Activated gamma-delta T cell (primary cell): ENCODE results near the gene PXK.
"Not testable (repeated sequence)": the region's sequence is repeated elsewhere in the genome, so short reads cannot be mapped to it uniquely, and the experiment has no call there.

Experiments used
- DNase-seq: peaks from one replicate; lab custom pipeline; 2025; lab: John Stamatoyannopoulos, UW
- total RNA-seq, 2 donors: gene quantifications; one replicate each; lab custom pipeline; 2026; lab: John Stamatoyannopoulos, UW

The PXK gene
- 56.2 to 57.6 reads per million in 2 donors for total RNA-seq

DNA sequence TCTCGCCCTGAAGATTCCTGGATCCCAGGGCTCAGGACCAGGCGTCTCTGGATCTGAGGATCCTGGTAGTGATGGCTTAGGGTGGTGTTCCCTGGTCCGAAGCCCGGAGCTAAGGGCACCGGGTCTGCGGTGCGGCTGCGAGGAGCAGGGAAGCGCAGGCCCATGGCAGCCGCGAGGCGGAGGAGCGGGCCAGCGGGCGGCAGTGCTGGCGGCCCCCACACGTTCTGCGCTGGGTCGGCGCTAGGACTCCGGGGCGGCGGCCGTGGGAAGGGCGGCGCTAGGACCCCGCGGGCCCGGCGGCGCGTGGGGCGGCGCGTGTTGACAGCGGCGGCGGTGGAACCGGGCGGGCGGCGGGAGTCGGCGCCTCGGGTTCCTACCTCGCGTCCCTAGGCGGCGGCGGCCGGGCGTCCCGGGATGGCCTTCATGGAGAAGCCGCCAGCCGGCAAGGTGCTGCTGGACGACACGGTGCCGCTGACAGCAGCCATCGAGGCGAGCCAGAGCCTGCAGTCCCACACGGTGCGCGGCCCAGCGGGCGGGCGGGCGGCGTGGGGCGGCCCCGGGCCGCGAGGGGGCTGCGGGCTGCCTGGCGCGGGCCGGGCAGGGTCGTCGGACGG is at the start of gene PXK:
PXK (plus strand) TSS at position 318 of the 614 bp plus-strand sequence; CDS start at position 415, 97 bp downstream.
- DNase-seq: peak; percentile 72

DNA sequence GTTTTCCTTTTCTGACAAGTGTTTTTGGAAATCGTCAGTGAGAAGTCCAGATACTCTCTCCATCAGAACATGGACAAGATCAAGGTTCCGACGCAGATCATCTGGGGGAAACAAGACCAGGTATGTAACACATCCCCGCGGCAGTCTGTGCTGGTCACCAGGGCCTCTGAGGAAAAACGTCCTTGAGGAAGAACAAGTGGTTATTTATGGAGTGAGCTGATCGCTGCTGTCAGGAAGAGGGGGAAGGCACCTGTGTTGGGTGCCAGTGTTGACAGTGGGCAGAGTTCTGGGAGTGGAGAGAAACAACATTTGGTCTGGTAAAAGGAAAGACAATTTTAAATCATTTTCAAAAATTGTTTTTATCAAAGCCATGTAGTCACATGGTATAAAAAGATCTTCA is 47.4 kb upstream of the PXK start:
- no peak for DNase-seq

DNA sequence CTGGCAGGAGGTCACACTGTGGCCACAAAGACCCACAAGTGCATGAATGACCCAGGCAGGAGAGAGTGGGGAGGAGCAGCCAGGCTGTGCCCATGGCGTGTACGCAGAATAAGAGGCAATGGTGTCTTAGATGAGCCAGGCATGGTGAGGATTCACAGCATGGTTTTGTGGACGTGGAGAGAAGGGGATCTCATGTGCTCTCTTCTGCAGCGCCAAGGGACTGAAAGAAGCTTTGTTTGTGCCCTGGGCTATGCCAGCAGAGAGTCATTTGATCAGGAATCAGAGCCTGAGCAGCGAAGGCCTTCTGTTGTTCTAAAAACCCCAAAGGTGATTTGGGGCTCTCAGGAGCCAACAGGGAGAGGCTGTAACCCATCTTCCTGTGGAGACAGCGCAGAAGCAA is 45.3 kb upstream of the PXK start:
- DNase-seq: no peak

DNA sequence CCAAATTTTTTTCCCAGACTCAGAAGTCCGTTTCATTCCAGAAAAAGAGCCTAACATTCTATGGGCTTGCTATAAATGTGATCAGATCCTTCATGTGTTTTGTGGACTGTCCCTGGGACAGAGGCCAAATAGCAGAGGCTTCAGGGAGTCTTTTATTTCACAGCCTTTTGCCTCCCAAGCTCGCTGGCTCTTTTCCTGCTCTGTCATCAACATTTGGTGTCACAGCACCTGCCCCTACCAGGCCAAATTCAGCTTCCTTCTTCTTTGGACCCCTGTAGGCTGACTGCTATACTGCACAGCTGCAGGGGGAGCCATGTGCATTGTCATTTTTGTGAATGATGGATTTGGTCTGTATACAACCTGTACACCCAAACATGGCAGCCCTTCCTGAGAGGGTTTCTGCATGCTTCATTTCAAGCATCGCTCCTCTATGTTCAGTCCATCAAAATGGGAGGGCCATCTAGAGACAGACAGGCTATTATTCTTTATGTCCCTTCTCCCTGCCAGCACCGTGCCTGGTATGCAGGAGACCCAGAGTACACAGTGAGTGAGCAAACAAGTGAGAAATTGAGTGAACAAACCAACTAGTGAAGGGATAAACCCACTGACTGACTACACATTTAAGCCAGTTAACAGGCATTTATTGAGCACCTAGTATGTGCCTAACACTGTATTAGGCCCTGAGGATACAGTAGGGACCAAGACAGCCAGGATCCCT is 44.5 kb upstream of the PXK start:
- no peak for DNase-seq

DNA sequence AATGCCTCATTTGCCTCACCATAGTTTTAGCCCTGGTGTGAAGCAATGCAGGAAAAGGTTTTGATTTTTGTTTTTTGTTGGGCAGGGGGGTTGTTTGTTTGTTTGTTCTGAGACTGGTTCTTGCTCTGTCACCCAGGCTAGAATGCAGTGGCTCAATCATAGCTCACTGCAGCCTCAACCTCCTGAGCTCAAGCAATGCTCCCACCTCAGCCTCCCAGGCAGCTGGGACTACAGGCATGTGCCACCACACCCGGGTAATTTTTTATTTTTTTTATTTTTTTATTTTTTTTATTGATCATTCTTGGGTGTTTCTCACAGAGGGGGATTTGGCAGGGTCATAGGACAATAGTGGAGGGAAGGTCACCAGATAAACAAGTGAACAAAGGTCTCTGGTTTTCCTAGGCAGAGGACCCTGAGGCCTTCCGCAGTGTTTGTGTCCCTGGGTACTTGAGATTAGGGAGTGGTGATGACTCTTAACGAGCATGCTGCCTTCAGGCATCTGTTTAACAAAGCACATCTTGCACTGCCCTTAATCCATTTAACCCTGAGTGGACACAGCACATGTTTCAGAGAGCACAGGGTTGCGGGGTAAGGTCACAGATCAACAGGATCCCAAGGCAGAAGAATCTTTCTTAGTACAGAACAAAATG is 43.6 kb upstream of the PXK start:
- DNase-seq: not testable (repeated sequence)

DNA sequence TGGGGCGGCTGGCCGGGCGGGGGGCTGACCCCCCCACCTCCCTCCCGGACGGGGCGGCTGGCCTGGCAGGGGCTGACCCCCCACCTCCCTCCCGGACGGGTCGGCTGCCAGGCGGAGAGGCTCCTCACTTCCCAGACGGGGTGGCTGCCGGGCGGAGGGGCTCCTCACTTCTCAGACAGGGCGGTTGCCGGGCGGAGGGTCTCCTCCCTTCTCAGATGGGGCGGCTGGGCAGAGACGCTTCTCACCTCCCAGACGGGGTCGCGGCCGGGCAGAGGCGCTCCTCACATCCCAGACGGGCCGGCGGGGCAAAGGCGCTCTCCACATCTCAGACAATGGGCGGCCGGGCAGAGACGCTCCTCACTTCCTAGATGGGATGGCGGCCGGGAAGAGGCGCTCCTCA is 42.2 kb upstream of the PXK start:
- DNase-seq: not testable (repeated sequence)

DNA sequence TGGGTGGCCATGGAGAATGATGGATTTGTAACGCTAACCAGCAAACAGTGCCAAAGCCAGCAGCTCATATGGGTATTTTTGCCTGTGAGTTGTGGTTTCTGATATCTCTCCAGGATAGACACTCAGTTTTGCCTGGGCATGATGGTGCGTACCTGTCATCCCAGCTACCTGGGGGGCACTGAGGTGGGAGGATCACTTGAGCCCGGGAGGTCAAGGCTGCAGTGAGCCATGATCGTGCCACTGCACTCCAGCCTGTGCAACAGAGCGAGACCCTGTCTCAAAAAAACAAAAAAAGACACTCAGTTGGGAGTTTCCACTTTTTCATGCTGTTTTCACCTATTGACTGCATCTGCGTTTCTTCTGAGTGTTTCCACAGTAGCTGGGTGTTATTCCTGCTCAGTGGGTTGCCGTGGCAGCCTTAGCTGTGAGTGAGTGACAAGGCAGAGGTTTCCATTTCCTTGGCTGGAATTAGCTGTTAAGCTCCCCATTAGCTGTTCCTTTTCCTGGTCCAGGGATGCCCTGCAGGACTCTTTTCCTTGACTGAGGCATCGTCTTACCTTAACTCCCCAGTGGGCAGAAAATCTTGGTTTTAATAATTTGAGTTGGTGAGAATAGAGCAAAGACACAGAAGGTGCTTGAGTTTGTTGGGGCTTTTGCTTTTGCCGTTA is 40.9 kb upstream of the PXK start:
- DNase-seq: no peak

DNA sequence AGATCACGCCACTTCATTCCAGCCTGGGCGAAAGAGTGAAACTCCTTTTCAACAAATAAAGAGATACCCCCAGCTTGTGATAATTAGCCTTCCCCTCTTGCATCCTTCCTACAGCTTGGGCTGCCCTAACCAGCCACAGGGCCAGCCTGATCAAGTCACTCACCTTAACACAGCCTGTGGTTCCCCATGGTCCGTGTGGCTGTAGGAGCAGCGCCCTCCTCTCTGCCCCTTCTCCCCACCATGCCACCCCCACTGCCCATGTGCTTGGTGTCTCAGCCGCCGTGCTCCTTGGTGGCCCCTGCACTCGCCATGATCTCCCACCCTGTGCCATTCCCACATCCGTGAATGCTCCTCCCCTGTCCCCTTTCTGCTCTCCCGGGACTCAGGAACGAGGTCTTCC is 39.8 kb upstream of the PXK start:
- no peak for DNase-seq

DNA sequence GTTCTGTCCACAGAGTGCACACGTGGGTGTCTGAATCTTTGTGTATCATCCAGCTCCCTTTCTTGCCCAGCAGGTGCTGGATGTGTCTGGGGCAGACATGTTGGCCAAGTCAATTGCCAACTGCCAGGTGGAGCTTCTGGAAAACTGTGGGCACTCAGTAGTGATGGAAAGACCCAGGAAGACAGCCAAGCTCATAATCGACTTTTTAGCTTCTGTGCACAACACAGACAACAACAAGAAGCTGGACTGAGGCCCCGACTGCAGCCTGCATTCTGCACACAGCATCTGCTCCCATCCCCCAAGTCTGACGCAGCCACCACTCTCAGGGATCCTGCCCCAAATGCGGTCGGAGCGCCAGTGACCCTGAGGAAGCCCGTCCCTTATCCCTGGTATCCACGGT is 39.2 kb upstream of the PXK start:
- no peak for DNase-seq

DNA sequence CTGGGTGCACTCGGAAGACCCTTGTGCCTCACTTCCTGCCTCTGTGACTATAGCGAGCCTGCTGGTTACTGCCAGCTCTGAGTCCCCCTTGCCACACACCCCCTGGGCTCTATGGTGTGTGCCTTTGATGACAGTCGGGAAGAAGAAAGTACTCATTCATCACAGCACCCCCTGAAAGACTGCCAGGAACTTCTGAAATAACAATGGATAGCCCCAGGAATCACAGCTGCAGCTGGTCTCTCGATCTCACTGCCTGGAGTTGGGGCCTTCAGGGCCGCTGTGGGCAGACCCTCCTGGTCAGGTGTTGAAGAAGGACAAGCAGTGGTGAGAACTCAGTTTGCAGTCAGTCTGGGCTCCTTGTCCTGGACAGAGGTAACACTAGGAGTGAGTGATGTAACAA is 36.4 kb upstream of the PXK start:
- no peak for DNase-seq

DNA sequence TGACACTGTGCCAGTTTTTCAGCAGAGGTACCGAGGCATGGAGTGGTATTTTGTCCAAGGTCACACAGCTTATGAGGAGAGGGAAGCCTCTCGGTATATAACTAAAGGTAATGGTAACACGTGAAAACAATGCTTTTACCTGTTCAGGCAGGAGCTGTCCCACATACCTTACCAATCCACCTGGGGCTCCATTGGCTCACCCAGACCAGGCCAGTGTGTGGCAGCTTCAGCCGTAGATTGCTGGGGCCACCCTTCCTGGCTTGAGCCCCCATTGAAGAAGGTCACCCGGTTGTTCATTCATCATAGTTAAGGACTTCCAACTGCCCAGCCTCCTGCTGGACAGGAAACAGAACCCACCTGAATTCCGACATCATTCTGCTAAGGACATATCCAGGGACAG is 35.8 kb upstream of the PXK start:
- no peak for DNase-seq

DNA sequence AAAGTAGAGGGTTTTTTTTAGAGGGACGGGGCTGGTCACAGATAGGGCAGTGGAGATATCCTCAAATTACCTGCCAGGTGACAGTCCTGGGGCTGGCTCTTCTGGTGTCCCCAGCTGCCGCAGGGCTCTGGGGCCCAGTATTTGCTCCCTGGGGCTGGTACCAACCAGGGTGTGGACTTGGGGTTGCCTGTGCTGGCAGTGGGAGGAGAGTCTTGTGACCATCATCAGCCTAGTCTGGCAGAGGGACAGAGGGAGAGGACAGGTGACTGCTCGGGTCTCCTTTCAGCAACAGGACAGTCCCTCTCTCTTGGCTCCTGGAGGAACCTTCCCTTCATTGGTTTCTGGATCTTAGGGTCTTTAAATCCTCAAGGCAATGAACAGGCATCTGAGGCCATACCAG is 34.5 kb upstream of the PXK start:
- no peak for DNase-seq

DNA sequence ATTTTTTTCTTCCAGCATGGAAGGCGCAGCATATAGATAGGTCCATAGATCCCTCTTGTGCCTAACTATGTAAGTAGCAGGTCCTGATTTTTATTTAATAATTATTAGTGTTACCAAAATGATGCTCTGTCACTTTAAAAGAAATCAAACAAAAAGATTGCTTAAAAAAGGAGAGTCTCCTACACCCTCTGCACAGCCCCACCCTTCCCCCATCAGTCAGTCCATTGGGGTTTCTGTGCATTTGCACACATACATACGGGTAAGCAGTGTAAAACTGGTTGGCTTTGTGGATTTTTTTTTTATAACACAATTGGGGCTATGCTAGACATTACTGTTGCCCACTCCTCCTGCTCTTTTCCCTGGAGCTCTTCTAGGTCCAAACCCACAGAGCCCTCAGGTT is 33.6 kb upstream of the PXK start:
- no peak for DNase-seq

DNA sequence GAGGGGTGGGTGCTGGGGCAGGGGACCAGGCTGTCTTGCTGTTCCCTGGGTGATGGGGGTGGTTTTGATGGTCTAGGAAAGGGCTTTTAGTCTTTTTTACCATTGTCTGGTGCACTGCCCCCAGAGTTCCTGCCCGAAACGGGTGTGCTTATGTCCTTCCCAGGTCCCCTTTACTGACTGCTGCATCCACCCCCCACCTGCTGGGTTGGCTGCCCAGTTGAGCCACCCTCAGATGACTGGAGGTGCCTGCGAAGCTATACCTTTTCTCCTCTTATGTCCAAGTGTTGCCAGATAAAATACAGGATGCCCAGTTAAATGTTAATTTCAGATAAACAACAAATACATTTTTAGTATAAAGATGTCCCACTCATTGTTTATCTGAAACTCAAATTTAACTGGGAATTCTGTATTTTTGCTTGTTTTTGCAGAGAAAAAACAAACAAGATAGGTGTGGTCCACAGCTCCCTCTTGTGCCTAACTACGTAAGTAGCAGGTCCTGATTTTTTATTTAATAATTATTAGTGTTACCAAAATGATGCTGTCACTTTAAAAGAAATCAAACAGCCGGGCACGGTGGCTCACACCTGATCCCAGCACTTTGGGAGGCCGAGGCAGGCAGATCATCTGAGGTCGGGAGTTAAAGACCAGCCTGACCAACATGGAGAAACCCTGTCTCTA is 32.7 kb upstream of the PXK start:
- no peak for DNase-seq

DNA sequence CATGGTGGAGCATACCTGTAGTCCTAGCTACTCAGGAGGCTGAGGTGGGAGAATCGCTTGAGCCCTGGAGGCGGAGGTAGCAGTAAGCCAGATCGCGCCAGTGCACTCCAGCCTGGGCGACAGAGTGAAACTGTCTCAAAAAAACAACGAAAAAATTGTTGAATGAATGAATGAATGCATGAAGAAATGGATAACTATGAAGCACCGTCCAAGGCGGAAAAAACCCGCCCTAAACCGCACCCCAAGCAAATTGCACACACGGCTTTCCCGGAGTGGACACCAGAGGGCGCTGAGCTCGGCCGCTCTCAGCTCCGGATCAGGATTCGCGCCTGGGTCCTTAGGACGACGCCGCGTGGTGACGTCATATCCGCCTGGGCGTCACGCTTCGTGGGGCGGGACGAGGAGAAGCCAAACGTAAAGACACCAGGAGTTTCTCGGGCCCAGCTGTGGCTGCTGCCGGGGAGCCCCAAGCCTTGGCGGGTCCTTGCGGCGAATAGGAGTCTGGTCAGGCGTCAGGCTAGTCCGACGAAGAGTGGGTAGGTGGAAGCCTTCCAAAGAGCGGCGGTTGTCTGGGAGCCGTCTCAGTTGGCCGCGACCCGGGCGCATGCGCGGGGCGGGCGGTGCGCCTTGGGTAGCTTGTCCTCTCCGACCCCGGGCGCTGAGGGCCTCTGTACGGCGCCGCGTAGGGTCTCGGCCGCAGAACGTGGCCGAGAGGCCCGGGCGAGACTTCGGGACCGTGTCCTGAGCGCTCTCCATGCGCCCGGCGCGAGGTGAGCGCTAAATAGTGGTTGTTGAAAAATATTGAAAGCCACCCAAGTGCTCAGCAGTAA is 26.6 kb upstream of the PXK start, which contains the start of the genes HTD2 and RPP14:
HTD2 (plus strand) TSS at position 639 of the 830 bp plus-strand sequence. CDS start 11,094 bp downstream, outside the sequence.
RPP14 (plus strand) TSS at position 364 of the 830 bp plus-strand sequence. CDS start 4,085 bp downstream, outside the sequence.
- DNase-seq: peak; percentile 95

DNA sequence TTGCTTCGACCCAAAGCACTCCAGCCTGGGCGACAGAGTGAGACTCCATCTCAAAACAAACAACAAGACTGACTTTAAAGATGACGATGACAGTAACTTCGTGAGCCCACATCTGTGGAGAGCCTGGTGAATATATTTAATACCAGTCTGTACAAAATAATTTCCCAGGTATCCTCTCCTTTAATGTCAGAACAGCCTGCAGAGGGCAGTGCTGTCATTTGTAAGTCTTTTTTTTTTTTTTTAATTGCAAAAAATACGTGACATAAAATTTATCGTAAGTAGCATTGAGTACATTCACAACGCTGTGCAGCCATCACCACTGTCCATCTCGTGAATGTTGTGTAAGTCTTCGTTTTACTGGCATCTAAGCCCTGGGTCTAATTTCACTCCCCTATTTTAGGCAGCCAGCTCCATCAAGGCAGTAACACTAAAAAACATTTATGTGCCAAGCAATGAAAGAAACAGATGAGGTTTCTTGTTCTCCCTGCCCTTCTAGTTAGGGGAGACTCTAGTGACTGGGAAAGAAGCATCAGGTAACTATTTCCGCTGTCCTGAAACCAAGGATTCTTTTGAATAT is 25.0 kb upstream of the PXK start:
- DNase-seq: no peak

DNA sequence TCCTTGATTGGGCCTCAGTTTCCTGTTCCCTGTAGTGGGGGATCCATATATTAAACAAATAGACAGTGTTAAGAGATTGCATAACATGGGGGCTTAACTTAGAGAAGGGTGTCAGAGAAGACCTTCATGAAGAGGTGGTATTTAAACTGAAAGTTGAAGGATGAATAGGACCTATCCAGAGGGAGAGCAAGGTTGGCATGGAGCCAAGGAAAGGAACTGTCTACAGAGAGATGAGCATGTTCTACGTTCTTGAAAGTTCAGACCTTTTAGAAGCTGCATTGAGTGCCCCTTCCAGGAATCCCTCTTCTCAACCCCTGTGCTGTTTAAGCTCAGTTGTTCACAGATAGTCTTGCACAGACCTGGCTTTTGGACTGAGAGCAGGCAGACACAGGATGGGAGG is 24.0 kb upstream of the PXK start:
- DNase-seq: no peak

DNA sequence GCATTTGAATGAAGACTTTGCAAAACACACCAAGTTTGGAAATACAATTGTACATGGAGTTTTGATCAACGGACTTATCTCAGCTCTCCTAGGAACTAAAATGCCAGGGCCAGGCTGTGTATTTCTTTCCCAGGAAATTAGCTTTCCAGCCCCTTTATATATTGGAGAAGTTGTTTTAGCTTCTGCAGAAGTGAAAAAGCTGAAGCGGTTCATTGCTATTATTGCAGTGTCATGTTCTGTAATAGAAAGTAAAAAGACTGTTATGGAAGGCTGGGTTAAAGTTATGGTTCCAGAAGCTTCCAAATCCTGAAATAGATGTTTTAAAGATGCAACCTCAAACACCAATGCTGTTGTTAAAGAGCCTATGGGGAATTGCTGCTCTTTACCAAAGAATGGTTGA is 14.9 kb upstream of the PXK start:
- DNase-seq: no peak

DNA sequence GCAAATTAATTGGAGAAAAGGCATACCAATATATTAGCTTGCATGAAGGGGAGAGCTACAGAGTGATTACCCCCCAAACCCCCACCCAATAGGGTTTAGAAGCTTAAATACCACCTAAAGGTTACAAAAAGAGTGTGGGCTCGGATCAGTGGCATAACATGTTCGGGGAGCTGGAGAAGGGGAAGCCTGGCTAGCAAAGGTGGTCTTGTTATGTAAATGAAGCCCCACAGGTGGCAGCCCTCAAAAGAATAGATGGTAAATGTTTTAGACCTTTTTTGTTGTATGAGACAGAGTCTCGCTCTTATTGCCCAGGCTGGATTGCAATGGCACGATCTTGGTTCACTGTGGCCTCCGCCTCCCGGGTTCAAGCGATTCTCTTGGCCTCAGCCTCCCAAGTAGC is 10.9 kb upstream of the PXK start:
- DNase-seq: no peak

DNA sequence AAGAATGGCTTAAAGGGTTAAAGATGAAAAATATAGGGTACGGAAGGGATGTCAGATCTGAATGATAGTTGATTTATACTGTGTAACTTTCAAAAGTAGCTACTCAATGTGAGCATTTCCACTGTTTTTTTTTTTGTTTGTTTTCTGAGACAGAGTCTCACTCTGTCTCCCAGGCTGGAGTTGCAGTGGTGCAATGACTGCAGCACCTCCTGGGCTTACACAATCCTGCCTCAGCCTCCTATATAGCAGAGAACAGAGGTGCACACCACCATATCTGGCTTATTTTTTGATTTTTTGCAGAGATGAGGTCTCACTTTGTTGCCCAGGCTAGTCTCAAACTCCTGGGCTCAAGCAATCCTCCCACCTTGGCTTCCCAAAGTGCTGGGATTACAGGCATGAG is 9.9 kb upstream of the PXK start:
- no peak for DNase-seq
